HepG2 (cell line): ENCODE measurements around the gene RALY. TPM values are rescaled to one million over a fixed set of nuclear protein-coding genes. Genes with fewer than 3 reads are reported as not detected.
A peak's percentile ranks its signal among the peaks of the same experiment; 100 is the strongest.

Experiments
- ATAC-seq: fragments of 200-7000 bp; cut with Tn5 transposase; 3 replicates; pipeline ENCODE4 v1.9.1; 2020; ENCODE audit warnings: mild to moderate bottlenecking, moderate library complexity
- BruUV-seq: library from RNA; stranded (reverse); fragments of 400-500 nt; replicated peaks from 2 replicates; lab custom pipeline; 2021; lab: Mats Ljungman, UMichigan
- CTCF ChIA-PET: fragments of 300-600 bp; formaldehyde crosslinking; extraction: SDS; loops from one replicate; lab custom pipeline; 2021; ENCODE audit warnings: low total read pairs, inconsistent platforms, low intra/inter-chr PET ratio; lab: Yijun Ruan, JAX
- POLR2A ChIA-PET: fragments of 350-600 bp; sonication (Branson Sonifier 250); formaldehyde crosslinking; loops from one replicate; lab custom pipeline; 2020; ENCODE audit warnings: antibody characterized with exemption, inconsistent platforms; lab: Yijun Ruan, JAX
- DNase-seq: peaks from one replicate; pipeline ENCODE4 v3.0.0-alpha.2; 2015; ENCODE audit warnings: low spot score
- FAIRE-seq: peaks from 3 replicates; lab custom pipeline; 2011; peaks lifted over from hg19 to GRCh38; lab: Jason Lieb, UNC
- H2AFZ ChIP-seq: one replicate; pipeline ENCODE4 v1.6.1; 2011; ENCODE audit warnings: low read length, inconsistent platforms
- H3K27ac ChIP-seq: fragments of 300-600 bp; 3 replicates; pipeline ENCODE4 v1.8.0; 2011; ENCODE audit warnings: mixed run types, mild to moderate bottlenecking, mixed read lengths, low read length, inconsistent platforms; ENCODE audit not compliant: insufficient read depth; ENCODE audit errors: extremely low read length
- H3K27me3 ChIP-seq, 2 experiments: fragments of 200-600 bp in 1 of 2; 2 replicates in 1 of 2; 3 replicates in 1 of 2; pipeline versions ENCODE4 v1.6.0 to v1.8.0; 2011; ENCODE audit warnings: low read length in 2 of 2, mild to moderate bottlenecking in 2 of 2, moderate library complexity in 2 of 2, inconsistent platforms in 1 of 2; ENCODE audit not compliant: insufficient read depth in 2 of 2, control insufficient read depth in 1 of 2
- H3K36me3 ChIP-seq, 2 experiments: fragments of 200-600 bp in 1 of 2; replicated peaks in 1 of 2; 2 replicates in 1 of 2; 3 replicates in 1 of 2; pipeline versions ENCODE4 v1.5.1 to v1.8.0; 2011; ENCODE audit warnings: low read length in 2 of 2, inconsistent platforms in 1 of 2; ENCODE audit not compliant: insufficient read depth in 2 of 2, control insufficient read depth in 1 of 2
- H3K4me1 ChIP-seq: 2 replicates; pipeline ENCODE4 v1.5.1; 2012; ENCODE audit warnings: low read length, inconsistent platforms; ENCODE audit not compliant: insufficient read depth
- H3K4me2 ChIP-seq: 2 replicates; pipeline ENCODE4 v1.6.0; 2011; ENCODE audit warnings: low read depth, low read length, inconsistent platforms
- H3K4me3 ChIP-seq, 3 experiments: fragments of 200-600 bp in 1 of 3; sonication (generic), shearing (Covaris generic) in 1 of 3; replicated peaks in 1 of 3; 2 replicates each; pipeline ENCODE4 v1.5.1; 2011 to 2016; ENCODE audit warnings: low read length in 3 of 3, inconsistent platforms in 2 of 3, low read depth in 2 of 3, mild to moderate bottlenecking in 2 of 3, control low read depth in 1 of 3, mixed read lengths in 1 of 3; ENCODE audit not compliant: insufficient read depth in 1 of 3
- H3K79me2 ChIP-seq: one replicate; pipeline ENCODE4 v1.6.1; 2011; ENCODE audit warnings: low read length, inconsistent platforms; ENCODE audit not compliant: insufficient read depth
- H3K9ac ChIP-seq: 2 replicates; pipeline ENCODE4 v1.6.0; 2011; ENCODE audit warnings: mild to moderate bottlenecking, low read depth, low read length, inconsistent platforms; ENCODE audit not compliant: insufficient read depth
- H3K9me3 ChIP-seq: 2 replicates; pipeline ENCODE4 v1.5.1; 2012; ENCODE audit warnings: mild to moderate bottlenecking, low read length
- H4K20me1 ChIP-seq: 2 replicates; pipeline ENCODE4 v1.6.0; 2011; ENCODE audit warnings: inconsistent platforms, mild to moderate bottlenecking, low read length, moderate library complexity; ENCODE audit not compliant: insufficient read depth
- ARID2 ChIP-seq: sonication (generic); formaldehyde crosslinking; IDR thresholded peaks from 2 replicates; pipeline ENCODE4 v1.8.1; 2022; ENCODE audit warnings: mild to moderate bottlenecking, missing genetic modification reagents, borderline replicate concordance
- BRCA1 ChIP-seq: sonication (generic); formaldehyde crosslinking; IDR thresholded peaks from 2 replicates; pipeline ENCODE4 v1.4.0; 2020; ENCODE audit warnings: missing genetic modification reagents
- DRAP1 ChIP-seq: IDR thresholded peaks from 2 replicates; pipeline ENCODE4 v1.6.1; 2016; ENCODE audit warnings: missing genetic modification reagents, missing compliant biosample characterization
- ERF ChIP-seq: IDR thresholded peaks from 2 replicates; pipeline ENCODE4 v1.6.1; 2018; ENCODE audit warnings: missing biosample characterization, missing genetic modification reagents
- HMGA1 ChIP-seq: sonication (generic); formaldehyde crosslinking; conservative IDR thresholded peaks from 2 replicates; pipeline ENCODE4 v1.4.0; 2020; ENCODE audit warnings: missing genetic modification reagents
- HNRNPLL ChIP-seq: fragments of 200-400 bp; formaldehyde crosslinking; IDR thresholded peaks from 2 replicates; pipeline ENCODE4 v1.6.1; 2017; ENCODE audit warnings: mild to moderate bottlenecking, low read depth, low read length; ENCODE audit not compliant: poor library complexity, severe bottlenecking
- IRF1 ChIP-seq: sonication (generic); formaldehyde crosslinking; IDR thresholded peaks from 2 replicates; pipeline ENCODE4 v1.4.0; 2020; ENCODE audit warnings: low read depth, mild to moderate bottlenecking, missing genetic modification reagents
- MLLT10 ChIP-seq: sonication (generic); formaldehyde crosslinking; IDR thresholded peaks from 2 replicates; pipeline ENCODE4 v1.4.0; 2020; ENCODE audit warnings: missing genetic modification reagents
- NBN ChIP-seq: fragments of 450-650 bp; conservative IDR thresholded peaks from 2 replicates; pipeline ENCODE4 v1.6.1; 2017
- RBM22 ChIP-seq: fragments of 200-400 bp; formaldehyde crosslinking; optimal IDR thresholded peaks from 2 replicates; pipeline ENCODE3; 2017; ENCODE audit warnings: mild to moderate bottlenecking, low read length, moderate library complexity
- RNF2 ChIP-seq: fragments of 450-650 bp; conservative IDR thresholded peaks from 2 replicates; pipeline ENCODE4 v1.6.1; 2016; ENCODE audit warnings: low read depth
- RORA ChIP-seq: sonication (generic); formaldehyde crosslinking; IDR thresholded peaks from 2 replicates; pipeline ENCODE4 v1.5.0; 2020; ENCODE audit warnings: mild to moderate bottlenecking, missing genetic modification reagents, moderate library complexity
- SAP130 ChIP-seq: IDR thresholded peaks from 2 replicates; pipeline ENCODE4 v1.6.1; 2016; ENCODE audit warnings: low read depth
- TFAP4 ChIP-seq: sonication (generic); IDR thresholded peaks from 2 replicates; pipeline ENCODE4 v1.6.1; 2016; ENCODE audit warnings: low read depth, borderline replicate concordance
- ZNF280B ChIP-seq: sonication (generic); formaldehyde crosslinking; IDR thresholded peaks from 2 replicates; pipeline ENCODE4 v1.5.0; 2020; ENCODE audit warnings: missing genetic modification reagents, mild to moderate bottlenecking, borderline replicate concordance
- ZNF282 ChIP-seq: fragments of 450-650 bp; IDR thresholded peaks from 2 replicates; pipeline ENCODE4 v1.6.1; 2018; ENCODE audit not compliant: partially characterized antibody
- ZNF331 ChIP-seq: sonication (generic); formaldehyde crosslinking; IDR thresholded peaks from 2 replicates; pipeline ENCODE4 v1.4.0; 2020; ENCODE audit warnings: missing genetic modification reagents
- ZNF354B ChIP-seq: sonication (generic); formaldehyde crosslinking; IDR thresholded peaks from 2 replicates; pipeline ENCODE4 v1.8.0; 2022; ENCODE audit warnings: mild to moderate bottlenecking, missing genetic modification reagents
- ZNF552 ChIP-seq: sonication (generic); formaldehyde crosslinking; IDR thresholded peaks from 2 replicates; pipeline ENCODE4 v1.9.0; 2022; ENCODE audit warnings: missing genetic modification reagents, mild to moderate bottlenecking, borderline replicate concordance
- ZNF569 ChIP-seq: sonication (generic); formaldehyde crosslinking; IDR thresholded peaks from 2 replicates; pipeline ENCODE4 v1.5.0; 2020; ENCODE audit warnings: mild to moderate bottlenecking, missing genetic modification reagents, moderate library complexity, borderline replicate concordance
- ZNF7 ChIP-seq: IDR thresholded peaks from 2 replicates; pipeline ENCODE4 v1.6.1; 2016; ENCODE audit warnings: missing biosample characterization, missing genetic modification reagents
- WGBS: methylation state at CpG from one replicate; pipeline ENCODE4 v1.1.6; 2017; ENCODE audit warnings: low lambda C conversion rate; 5-methylcytosine and 5-hydroxymethylcytosine counted together
- in situ Hi-C: cut with HindIII; loops from 2 replicates; pipeline ENCODE4 v1.10.0; 2017; ENCODE audit warnings: low pct_unique_long_range_greater_than_20kb; ENCODE audit not compliant: extremely low pct_ligation_motif_present
- intact Hi-C: fragments of 100-400 bp; cut with micrococcal nuclease; formaldehyde crosslinking; loops from one replicate; pipeline ENCODE4 v1.10.0; 2022; ENCODE audit not compliant: unreplicated experiment
- polyA plus RNA-seq, 8 experiments: library from polyadenylated mRNA; depleted of rRNA in 3 of 8; stranded (reverse) in 7 of 8; unstranded in 1 of 8; fragments of >200 nt; fragmentation: Illumina TruSeq in 4 of 8; extraction: Trizol in 4 of 8; gene quantifications; 2 replicates each; pipeline versions ENCODE4 v1.2.1 to v1.2.3, GENCODE V29; 2011 to 2016; ENCODE audit warnings: low read depth in 4 of 8, missing spikeins in 1 of 8, mixed read lengths in 1 of 8; ENCODE audit not compliant: insufficient read depth in 1 of 8
- total RNA-seq, 5 experiments: library from RNA; depleted of rRNA; stranded (reverse); fragments of >200 nt; fragmentation: Illumina TruSeq; extraction: Trizol; gene quantifications; 2 replicates each; pipeline ENCODE4 v1.2.3, GENCODE V29; 2016; ENCODE audit warnings: low read depth in 1 of 5

RALY gene
- total and polyA plus RNA-seq, 2 of the 13 experiments (the other 11 are each of a cell fraction or from before 2014, with no cell fraction given) = 178 to 186 TPM

- no peaks in the 10 kb centered on the region for H3K36me3 ChIP-seq
- POLR2A ChIA-PET = interaction anchor here (12.7 kb wide), 1 partner anchor 13 kb away, joined by 315 read pairs; the partner anchor contains the start of gene RALY
- H3K79me2 ChIP-seq = peaks cover 89% of the 10 kb centered on the region
- intact Hi-C loops = no loop called here
- no peak for ATAC-seq
- in situ Hi-C loops = no loop called here
- no peaks in the 10 kb centered on the region for H3K9me3 ChIP-seq
- no peak for FAIRE-seq
- H3K4me3 ChIP-seq = no peak overlapping the region
- TF ChIP-seq ERF (CRISPR knock-in tag) (0 out of 2 replicates have a peak, but pooled peaks have one; percentile 9), MLLT10 (no peak), RORA (no peak), NBN (no peak), RBM22 (peak; percentile 82), ZNF331 (no peak), HMGA1 (0 out of 2 replicates have a peak, but pooled peaks have one; percentile 79), ZNF552 (CRISPR knock-in tag) (no peak), ZNF282 (no peak), HNRNPLL (no peak), RNF2 (no peak), ZNF7 (no peak), ZNF354B (CRISPR knock-in tag) (0 out of 2 replicates have a peak, but pooled peaks have one; percentile 14), IRF1 (CRISPR knock-in tag) (no peak), TFAP4 (no peak), ZNF569 (CRISPR knock-in tag) (no peak), DRAP1 (CRISPR knock-in tag) (no peak), ARID2 (CRISPR knock-in tag) (no peak), BRCA1 (CRISPR knock-in tag) (no peak), SAP130 (0 out of 2 replicates have a peak, but pooled peaks have one; percentile 13), ZNF280B (CRISPR knock-in tag) (no peak)
- TF ChIP-seq, all 625 proteins: peak for 5
- Histone ChIP-seq H4K20me1 (peaks cover 29% of the 10 kb centered on the region), H3K9ac (no peak overlapping the region), H2AFZ (no peak overlapping the region), H3K4me2 (no peak overlapping the region), H3K4me1 (peaks cover 98% of the 10 kb centered on the region), H3K27ac (peak overlapping the region; percentile 4), H3K27me3 (no peaks in the 10 kb centered on the region)
- DNase-seq = no peak
- BruUV-seq = no TSS peak
- CTCF ChIA-PET = no interaction called here
- WGBS = 87% methylated on average over 2 of the region's 2 CpGs
Measured at GRCh38 chr20:34006619-34007018, 12.9 kb downstream of the RALY start.
